NCI-H2107 treated with DMSO at 0.1 percent for 48 hours (cell line): ENCODE data around the gene SERINC4.
"Not testable (repeated sequence)": the region's sequence is repeated elsewhere in the genome, so short reads cannot be mapped to it uniquely, and the experiment has no call there.

Experiments
- DNase-seq: peaks from one replicate; lab custom pipeline; 2025; ENCODE audit not compliant: unreplicated experiment; lab: John Stamatoyannopoulos, UW

The SERINC4 gene

GRCh38 chr15:43763819-43764446 is 36.1 kb downstream of the SERINC4 start:
- DNase-seq: no peak

GRCh38 chr15:43762824-43763223 is 37.2 kb downstream of the SERINC4 start:
- DNase-seq: no peak

- no peak for DNase-seq
Measured at GRCh38 chr15:43751885-43752284, 48.1 kb downstream of the SERINC4 start.

- DNase-seq: no peak
Measured at GRCh38 chr15:43749690-43750345, 50.2 kb downstream of the SERINC4 start.

- no peak for DNase-seq
Measured at GRCh38 chr15:43748376-43748775, 51.6 kb downstream of the SERINC4 start.

- not testable (repeated sequence) for DNase-seq
Measured at GRCh38 chr15:43746903-43747309, 53.1 kb downstream of the SERINC4 start.

GRCh38 chr15:43746245-43746902 is 53.6 kb downstream of the SERINC4 start, which contains the start of gene PDIA3:
Gene PDIA3 (plus strand): TSS chr15:43746438. CDS start chr15:43746540, 102 bp downstream.
- not testable (repeated sequence) for DNase-seq
